GM18520 (cell line): Measurements from ENCODE around the gene PDE4B.
"Not testable (repeated sequence)": the region's sequence is repeated elsewhere in the genome, so short reads cannot be mapped to it uniquely, and the experiment has no call there.

Experiments
- ATAC-seq: cut with Tn5 transposase; IDR thresholded peaks from one replicate; pipeline ENCODE4 v1.9.1; 2021; ENCODE audit not compliant: unreplicated experiment

The PDE4B gene

DNA sequence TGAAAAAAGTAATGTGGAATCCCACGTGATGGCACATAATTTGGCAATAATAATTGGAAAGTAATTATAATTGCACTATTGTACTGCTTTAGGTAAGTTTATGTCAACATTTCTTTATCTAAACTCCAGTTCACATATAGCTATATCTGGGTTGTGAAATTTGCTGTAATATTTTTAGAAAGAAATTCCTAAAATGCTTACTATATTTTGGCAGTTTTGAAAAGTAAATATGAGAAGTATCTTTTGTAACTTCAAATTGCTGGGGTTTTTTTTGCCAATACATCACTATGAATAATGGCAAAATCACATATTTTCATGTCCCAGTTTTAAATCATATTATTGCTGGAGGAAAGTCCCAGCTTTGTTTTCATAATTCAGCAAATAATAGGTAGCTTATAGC is 197.5 kb downstream of the PDE4B start:
- no peak for ATAC-seq

DNA sequence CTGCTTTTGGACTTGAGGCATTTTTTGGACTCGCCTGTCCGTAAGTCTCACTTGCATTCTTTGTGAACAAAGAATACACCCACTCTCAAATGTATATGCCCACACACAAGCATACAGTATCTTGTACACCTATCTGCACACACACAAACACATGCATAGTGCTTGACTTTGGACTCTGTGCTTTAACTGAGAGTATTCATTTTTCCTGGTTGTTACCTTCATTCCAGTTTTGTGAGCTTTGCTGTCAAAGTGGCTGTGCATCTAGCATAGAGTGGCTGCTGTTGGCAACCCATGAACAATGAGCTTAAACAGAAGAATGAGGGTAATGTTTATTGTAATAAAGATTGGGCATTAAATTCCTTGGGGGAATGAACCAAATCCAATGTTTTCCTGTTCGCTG is 199.0 kb downstream of the PDE4B start:
- no peak for ATAC-seq

DNA sequence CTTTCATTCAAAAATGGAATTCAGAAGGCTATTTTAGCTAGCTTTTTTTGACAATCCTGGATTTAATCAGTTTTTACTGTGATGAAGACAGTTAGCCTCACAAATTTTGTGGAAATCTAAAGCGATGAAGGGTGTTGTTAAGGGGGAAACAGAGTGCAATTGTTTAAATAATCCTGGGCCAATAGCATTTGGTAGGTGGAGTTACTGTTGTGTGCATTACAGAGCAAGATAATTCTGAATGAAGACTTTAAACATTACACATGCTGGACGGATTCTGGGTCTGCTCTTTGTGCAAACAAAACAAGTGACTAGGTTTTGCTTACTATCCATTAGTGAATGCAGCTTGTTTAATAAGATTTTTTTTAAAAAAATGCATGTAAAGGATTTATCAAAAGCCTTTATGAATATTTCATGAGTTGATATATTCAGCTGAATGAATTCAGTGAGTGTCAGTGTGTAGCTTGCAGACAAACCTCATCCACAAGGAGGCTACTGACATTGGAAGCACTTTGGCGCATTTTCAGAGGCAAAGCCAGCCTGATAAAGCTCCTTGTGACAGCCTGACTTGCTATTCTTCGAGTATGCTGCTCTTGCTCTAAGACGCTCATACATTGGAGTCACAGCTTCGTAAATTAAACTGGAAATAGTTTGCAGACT is 199.6 kb downstream of the PDE4B start:
- ATAC-seq = no peak

DNA sequence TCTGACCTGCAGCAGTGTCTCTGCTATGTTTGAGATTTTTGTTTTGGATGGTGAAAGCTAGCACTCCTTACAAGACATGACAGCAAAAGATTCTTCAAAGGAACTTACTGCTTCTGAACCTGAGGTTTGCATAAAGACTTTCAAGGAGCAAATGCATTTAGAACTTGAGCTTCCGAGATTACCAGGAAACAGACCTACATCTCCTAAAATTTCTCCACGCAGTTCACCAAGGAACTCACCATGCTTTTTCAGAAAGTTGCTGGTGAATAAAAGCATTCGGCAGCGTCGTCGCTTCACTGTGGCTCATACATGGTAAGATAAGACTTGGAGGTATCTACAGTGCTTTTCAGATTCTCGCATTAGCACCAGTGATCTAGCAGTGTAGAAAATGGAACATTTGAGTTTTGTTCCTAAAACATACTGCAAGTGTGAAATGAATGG is 200.2 kb downstream of the PDE4B start:
- no peak for ATAC-seq

GRCh38 chr1:65994223-65994622 is 201.5 kb downstream of the PDE4B start:
- ATAC-seq = no peak

GRCh38 chr1:65995336-65995735 is 202.6 kb downstream of the PDE4B start:
- no peak for ATAC-seq

GRCh38 chr1:65995928-65996327 is 203.2 kb downstream of the PDE4B start:
- no peak for ATAC-seq

GRCh38 chr1:65997693-65998092 is 205.0 kb downstream of the PDE4B start:
- no peak for ATAC-seq

GRCh38 chr1:65998763-65999583 is 206.3 kb downstream of the PDE4B start:
- ATAC-seq = no peak

DNA sequence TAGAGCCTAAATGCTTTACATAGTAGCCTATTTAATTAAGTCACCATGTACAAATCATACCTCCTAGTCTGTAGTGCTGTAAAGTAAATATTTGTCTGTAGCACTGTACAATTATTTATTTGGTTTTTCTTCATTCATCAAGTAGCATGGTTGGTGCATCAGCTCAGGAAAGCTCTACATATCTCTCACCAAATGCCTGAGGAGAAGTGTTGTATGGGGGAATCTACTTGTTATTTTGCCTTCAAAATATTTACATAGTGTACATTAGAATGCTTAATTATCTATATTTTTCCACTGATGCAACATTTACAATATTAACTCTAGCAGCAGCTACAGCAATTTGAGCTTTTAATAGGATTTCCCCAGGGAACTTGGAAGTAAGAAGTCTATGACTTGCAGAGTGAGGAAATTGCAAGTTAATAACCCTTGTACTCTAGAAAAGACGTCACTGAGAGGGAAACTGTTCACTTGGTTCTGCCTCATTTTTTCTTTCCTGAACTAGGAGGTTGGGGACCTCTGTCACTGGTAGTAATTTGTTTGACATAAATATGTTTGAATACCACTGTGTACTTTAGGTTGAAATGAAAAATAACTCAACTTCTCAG is 207.4 kb downstream of the PDE4B start:
- ATAC-seq = no peak

DNA sequence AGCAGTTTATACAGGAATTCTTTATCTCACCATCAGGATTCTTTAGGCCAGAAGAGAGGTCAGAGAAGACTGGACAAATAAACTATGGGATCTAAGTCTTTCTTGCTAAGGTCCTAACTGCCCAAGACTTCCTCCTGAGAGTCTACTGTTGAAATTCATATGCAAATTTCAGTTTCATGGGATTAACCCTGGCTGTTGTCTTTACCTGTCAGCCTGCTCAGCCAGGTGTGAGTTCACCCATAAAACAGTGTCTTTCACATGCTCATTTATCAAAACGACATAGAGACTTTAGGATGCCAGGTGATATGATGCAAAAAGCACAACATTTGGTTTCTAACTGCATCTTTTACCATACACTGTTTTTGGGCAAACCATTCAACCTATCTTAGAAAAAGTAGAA is 211.0 kb downstream of the PDE4B start:
- no peak for ATAC-seq

DNA sequence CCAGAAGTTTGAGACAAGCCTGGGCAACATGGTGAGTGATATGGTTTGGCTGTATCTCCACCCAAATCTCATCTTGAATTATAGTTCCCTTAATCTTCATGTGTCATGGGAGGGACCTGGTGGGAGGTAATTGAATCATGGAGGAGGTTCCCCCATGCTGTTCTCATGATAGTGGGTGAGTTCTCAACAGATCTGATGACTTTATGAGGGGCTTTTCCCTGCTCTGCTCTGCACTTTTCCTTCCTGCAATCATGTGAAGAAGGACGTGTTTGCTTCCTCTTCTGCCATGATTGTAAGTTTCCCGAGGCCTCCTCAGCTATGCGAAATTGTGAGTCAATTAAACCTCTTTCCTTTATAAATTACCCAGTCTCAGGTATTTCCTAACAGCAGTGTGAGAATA is 213.8 kb downstream of the PDE4B start:
- ATAC-seq = not testable (repeated sequence)

DNA sequence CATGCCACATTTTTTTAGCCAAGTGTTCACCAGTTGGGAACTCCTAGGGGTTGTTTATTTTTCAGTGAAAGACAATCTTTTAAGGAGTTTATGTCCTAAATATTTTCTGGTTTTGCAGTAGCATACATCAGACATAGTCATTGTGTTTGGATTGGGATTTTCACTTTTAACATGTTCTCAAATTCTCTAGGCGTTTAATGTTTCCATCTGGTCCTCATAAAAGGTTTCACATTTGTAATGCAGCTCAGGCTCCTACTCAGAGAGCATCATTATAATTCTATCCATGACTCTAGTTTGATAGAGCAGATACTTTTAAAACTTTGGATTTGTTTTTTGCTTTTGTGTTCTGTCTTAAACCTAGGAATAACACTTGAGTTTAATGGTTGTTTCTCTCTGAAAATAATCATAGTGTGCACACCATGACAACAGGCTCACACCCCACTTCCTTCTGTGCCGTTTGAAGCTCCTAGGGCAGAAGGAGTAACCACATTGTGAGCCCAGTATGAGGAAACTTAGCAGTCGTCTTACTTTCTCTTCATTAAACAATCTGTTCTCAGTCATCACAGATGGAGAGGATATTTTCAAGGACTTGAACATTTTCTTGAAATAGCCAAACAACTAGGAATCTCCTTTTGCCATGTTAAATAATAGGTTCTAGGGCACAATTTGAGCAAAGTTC is 219.6 kb downstream of the PDE4B start:
- ATAC-seq = no peak

GRCh38 chr1:66013371-66013770 is 220.7 kb downstream of the PDE4B start:
- ATAC-seq = no peak

- ATAC-seq = no peak
These were observed 230.4 kb downstream of the PDE4B start for GRCh38 chr1:66022904-66023620.

GRCh38 chr1:66025188-66025587 is 232.5 kb downstream of the PDE4B start:
- no peak for ATAC-seq

GRCh38 chr1:66028035-66028434 is 235.3 kb downstream of the PDE4B start:
- ATAC-seq = no peak

DNA sequence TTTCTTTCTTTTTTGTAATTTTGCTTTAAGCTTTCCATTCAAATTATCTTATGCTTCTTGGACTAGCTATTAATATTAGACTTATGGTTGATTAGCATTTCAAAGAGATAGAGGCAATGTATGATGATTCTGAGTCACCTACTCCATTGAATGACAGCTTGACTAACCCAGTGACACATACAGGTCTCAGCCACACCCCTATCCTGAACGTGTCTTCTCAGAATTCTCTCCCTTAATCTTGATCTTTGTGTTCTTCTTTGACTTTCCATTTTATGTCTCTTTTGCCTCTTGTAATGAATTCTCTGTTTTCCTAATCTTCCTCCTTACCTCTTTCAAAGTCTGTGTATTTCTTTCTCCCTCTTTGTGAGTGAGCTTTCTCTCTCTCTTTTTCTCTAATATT is 241.1 kb downstream of the PDE4B start:
- ATAC-seq = no peak

DNA sequence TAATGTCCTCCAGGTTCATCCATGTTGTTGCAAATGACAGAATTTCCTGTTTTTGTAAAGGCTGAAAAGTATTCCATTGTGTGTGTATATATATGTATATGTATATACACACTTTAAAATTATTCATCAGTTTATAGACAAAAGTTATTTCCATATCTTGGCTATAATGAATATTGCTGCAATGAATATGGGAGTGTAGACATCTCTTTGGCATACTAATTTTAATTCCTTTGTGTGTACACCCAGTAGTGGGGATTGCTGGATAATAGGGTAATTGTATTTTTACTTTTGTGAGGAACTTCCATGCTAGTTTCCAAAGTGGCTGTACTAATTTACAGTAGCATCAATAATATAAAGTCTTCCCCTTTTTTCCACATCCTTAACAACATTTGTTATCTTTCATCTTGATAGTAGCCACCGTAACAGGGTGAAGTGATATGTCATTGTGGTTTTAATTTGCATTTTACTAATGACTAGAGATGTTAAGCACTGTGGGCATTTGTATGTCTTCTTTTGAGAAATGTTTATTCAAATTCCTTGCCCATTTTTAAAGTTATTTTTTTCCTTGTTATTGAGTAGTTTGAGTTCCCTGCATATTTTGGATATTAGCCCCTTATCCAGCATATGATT is 243.0 kb downstream of the PDE4B start:
- no peak for ATAC-seq

DNA sequence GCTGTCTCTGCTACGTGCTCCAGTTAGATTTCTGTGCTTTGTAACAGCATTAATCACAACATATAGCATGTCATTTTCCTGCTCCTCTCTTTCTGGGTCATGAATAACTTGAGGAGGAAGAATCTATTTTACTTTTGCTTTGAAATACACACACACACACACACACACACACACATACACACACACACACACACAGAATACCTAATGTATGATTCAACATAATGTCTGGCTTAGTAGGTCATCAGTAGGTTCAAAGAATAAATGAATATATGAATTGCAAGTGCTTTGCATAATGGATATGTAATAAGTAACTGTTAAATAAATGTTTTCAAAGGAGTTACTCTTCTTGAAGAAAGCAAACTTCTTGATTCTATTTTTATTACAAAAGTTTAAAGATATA is 249.0 kb downstream of the PDE4B start:
- no peak for ATAC-seq
